ENCODE results near the gene TBC1D22A.

The TBC1D22A gene

GRCh38 chr22:47065756-47066615 lies 303.5 kb downstream of the TBC1D22A start:
- H3K27ac Mint-ChIP-seq, result no peak overlapping the region
- H3K36me3 Mint-ChIP-seq (ENCODE audit: low read depth), result peaks cover 82% of the 10 kb centered on the region
- no peaks in the 10 kb centered on the region for H3K27me3 Mint-ChIP-seq
- H3K4me1 Mint-ChIP-seq (ENCODE audit: low read depth), result peaks cover 16% of the 10 kb centered on the region
- H3K4me3 Mint-ChIP-seq, result no peak overlapping the region
- H3K9me3 Mint-ChIP-seq, result no peaks in the 10 kb centered on the region
- intact Hi-C loops (cut with micrococcal nuclease), result no loop called here

DNA sequence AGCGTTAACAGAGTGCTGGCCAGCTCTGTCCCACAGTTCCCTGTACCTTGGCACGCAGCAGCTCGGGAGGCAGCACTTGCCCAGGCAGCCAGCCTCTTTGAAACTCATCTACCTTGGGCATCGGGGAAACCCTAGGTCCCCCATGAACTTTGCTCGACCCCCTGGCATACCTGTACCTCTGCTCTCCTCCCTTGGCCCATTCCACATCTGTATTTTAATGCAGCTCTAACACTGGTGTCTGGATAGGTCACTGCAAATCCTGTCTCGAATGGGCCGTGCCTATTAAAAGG lies 304.1 kb downstream of the TBC1D22A start:
- H3K27ac Mint-ChIP-seq, result no peak overlapping the region
- H3K27me3 Mint-ChIP-seq, result no peaks in the 10 kb centered on the region
- H3K36me3 Mint-ChIP-seq (ENCODE audit: low read depth), result peaks cover 76% of the 10 kb centered on the region
- no peak overlapping the region for H3K4me3 Mint-ChIP-seq
- intact Hi-C loops (cut with micrococcal nuclease), result no loop called here
- H3K4me1 Mint-ChIP-seq (ENCODE audit: low read depth), result peaks cover 21% of the 10 kb centered on the region
- H3K9me3 Mint-ChIP-seq, result no peaks in the 10 kb centered on the region

GRCh38 chr22:47067321-47067890 lies 305.0 kb downstream of the TBC1D22A start:
- intact Hi-C loops (cut with micrococcal nuclease), result no loop called here
- no peak overlapping the region for H3K4me3 Mint-ChIP-seq
- H3K9me3 Mint-ChIP-seq, result no peaks in the 10 kb centered on the region
- no peak overlapping the region for H3K27ac Mint-ChIP-seq
- H3K4me1 Mint-ChIP-seq (ENCODE audit: low read depth), result peaks cover 24% of the 10 kb centered on the region
- H3K36me3 Mint-ChIP-seq (ENCODE audit: low read depth), result peaks cover 76% of the 10 kb centered on the region
- H3K27me3 Mint-ChIP-seq, result no peaks in the 10 kb centered on the region

DNA sequence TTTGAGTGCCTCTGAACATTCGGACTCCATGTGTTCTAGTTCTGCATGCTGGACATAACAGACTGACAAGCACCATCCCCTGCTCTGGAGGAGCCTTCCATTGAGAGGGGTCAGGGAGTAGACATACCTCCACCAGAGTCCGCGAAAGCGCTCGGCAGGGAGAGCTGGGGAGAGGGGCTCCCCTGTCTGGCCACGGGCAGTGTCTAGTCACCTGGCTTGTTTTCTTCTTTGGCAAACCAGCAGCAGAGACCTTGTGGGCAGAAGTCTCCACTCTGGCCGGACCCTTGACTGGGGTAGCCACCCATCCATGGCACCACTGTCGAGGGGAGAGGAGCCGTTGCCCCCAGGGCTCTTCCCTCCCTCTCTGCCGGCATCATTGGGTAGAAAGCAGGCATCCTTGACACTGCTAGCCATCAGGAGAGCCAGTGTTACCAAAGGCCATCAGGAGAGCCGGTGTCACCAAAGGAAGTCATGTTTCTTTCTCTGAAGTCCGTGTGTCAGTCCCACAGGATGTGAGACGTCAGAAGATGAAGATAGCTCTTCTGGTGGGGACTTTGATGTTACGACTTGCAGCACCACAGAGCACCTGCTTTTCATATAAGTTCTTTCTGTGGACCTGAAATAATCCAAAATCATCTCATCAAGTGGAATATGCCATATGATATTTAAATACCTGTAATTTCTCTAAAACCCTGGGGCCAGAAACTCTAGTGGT lies 305.6 kb downstream of the TBC1D22A start:
- Mint-ChIP-seq H3K4me1 (ENCODE audit: low read depth) (peaks cover 29% of the 10 kb centered on the region), H3K27me3 (no peaks in the 10 kb centered on the region), H3K27ac (no peak overlapping the region), H3K36me3 (ENCODE audit: low read depth) (peaks cover 76% of the 10 kb centered on the region), H3K9me3 (no peaks in the 10 kb centered on the region), H3K4me3 (no peak overlapping the region)
- intact Hi-C loops (cut with micrococcal nuclease), result no loop called here

DNA sequence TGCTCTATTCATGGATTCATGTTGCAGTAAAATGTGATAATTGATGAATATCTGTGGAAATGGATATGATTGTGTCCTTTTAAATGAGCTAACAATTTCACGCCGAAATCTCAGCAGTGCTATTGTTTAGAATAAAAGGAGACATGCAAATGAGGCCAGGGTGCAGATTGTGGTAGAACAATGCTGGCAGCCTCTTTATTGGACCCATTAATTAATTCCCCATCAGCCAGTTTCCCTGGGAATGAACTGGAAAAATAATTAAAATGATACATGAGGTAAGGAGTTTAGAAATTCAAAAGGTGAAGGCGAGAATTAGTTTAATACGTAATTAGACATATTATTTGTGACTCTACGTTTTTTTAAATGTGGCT lies 306.2 kb downstream of the TBC1D22A start:
- no peak overlapping the region for H3K27ac Mint-ChIP-seq
- no peaks in the 10 kb centered on the region for H3K9me3 Mint-ChIP-seq
- H3K27me3 Mint-ChIP-seq, result no peaks in the 10 kb centered on the region
- H3K4me3 Mint-ChIP-seq, result no peak overlapping the region
- intact Hi-C loops (cut with micrococcal nuclease), result no loop called here
- peaks cover 29% of the 10 kb centered on the region for H3K4me1 Mint-ChIP-seq (ENCODE audit: low read depth)
- H3K36me3 Mint-ChIP-seq (ENCODE audit: low read depth), result peaks cover 76% of the 10 kb centered on the region

DNA sequence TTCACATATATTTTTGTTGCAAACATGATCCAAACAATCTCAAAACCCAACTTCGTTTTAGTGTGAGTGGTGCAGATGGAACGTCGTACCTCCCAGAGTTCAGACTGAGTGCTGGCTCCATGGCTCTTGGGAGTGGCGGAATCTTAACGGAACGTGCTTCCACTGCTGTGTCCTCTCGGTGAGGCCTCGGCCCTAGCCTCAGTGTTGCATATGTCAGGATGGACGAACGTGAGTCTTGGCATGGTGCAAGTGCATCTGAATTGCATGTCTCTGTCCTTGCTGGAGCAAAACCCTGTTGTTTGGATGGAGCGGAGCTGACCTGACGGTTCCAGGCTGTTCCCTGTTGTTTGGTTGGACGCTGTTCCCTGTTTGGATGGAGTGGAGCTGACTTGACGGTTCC lies 306.8 kb downstream of the TBC1D22A start:
- H3K27me3 Mint-ChIP-seq, result no peaks in the 10 kb centered on the region
- peaks cover 76% of the 10 kb centered on the region for H3K36me3 Mint-ChIP-seq (ENCODE audit: low read depth)
- peaks cover 5% of the 10 kb centered on the region for H3K9me3 Mint-ChIP-seq
- intact Hi-C loops (cut with micrococcal nuclease), result no loop called here
- no peak overlapping the region for H3K4me3 Mint-ChIP-seq
- no peak overlapping the region for H3K27ac Mint-ChIP-seq
- peaks cover 29% of the 10 kb centered on the region for H3K4me1 Mint-ChIP-seq (ENCODE audit: low read depth)

GRCh38 chr22:47071078-47071806 lies 308.8 kb downstream of the TBC1D22A start:
- peaks cover 25% of the 10 kb centered on the region for H3K9me3 Mint-ChIP-seq
- H3K27ac Mint-ChIP-seq, result no peak overlapping the region
- no peak overlapping the region for H3K4me3 Mint-ChIP-seq
- H3K4me1 Mint-ChIP-seq (ENCODE audit: low read depth), result peaks cover 29% of the 10 kb centered on the region
- no peaks in the 10 kb centered on the region for H3K27me3 Mint-ChIP-seq
- H3K36me3 Mint-ChIP-seq (ENCODE audit: low read depth), result peaks cover 78% of the 10 kb centered on the region
- intact Hi-C loops (cut with micrococcal nuclease), result no loop called here

GRCh38 chr22:47071807-47072641 lies 309.6 kb downstream of the TBC1D22A start:
- Mint-ChIP-seq H3K27me3 (no peaks in the 10 kb centered on the region), H3K4me1 (ENCODE audit: low read depth) (peaks cover 29% of the 10 kb centered on the region), H3K36me3 (ENCODE audit: low read depth) (peaks cover 78% of the 10 kb centered on the region), H3K4me3 (no peak overlapping the region), H3K9me3 (peaks cover 32% of the 10 kb centered on the region), H3K27ac (no peak overlapping the region)
- intact Hi-C loops (cut with micrococcal nuclease), result no loop called here

- Mint-ChIP-seq H3K27ac (no peak overlapping the region), H3K4me3 (no peak overlapping the region), H3K4me1 (ENCODE audit: low read depth) (peaks cover 29% of the 10 kb centered on the region), H3K36me3 (ENCODE audit: low read depth) (peaks cover 78% of the 10 kb centered on the region), H3K27me3 (no peaks in the 10 kb centered on the region), H3K9me3 (peaks cover 38% of the 10 kb centered on the region)
- intact Hi-C loops (cut with micrococcal nuclease), result no loop called here
Measured at GRCh38 chr22:47072642-47072967, 310.2 kb downstream of the TBC1D22A start.

DNA sequence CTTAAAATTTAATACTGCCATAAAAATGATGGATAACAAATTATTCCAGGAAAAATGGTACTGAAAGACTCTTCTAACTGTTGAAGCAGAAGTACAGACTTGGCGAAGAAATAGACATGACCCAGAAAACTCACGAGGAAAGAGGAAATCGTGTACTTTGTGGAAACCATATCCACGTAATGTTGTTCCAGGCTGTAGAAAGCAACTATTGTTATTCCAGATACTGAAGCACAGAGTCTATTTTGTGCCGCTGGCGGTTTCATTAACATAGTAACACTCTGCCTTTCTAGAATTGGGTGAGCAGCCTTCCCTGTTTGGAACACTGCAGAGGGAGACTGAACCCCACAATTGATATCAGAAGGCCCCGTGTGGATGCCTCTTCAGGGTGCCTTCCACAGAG lies 310.6 kb downstream of the TBC1D22A start:
- Mint-ChIP-seq H3K27me3 (no peaks in the 10 kb centered on the region), H3K4me3 (no peak overlapping the region), H3K4me1 (ENCODE audit: low read depth) (peaks cover 29% of the 10 kb centered on the region), H3K36me3 (ENCODE audit: low read depth) (peaks cover 78% of the 10 kb centered on the region), H3K9me3 (peaks cover 42% of the 10 kb centered on the region), H3K27ac (no peak overlapping the region)
- intact Hi-C loops (cut with micrococcal nuclease), result no loop called here

DNA sequence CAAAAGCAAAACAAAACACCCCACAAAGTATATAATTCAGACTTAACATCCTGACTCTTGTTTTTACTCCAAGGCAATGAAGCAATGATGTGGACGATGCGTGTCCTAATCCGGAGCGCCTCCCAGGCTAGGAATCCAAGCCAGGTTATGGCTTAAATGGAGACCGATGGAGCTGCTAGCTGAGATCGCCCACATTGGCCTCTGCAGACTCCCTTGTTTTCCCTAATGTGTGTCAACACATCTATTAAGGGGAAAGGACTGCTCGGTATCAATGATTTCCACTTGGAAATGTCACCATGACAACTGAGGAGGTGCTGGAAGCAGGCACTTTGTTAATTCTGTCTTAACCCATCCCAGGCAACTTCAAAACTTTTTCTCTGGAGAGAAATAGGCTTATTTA lies 311.7 kb downstream of the TBC1D22A start:
- intact Hi-C loops (cut with micrococcal nuclease), result no loop called here

DNA sequence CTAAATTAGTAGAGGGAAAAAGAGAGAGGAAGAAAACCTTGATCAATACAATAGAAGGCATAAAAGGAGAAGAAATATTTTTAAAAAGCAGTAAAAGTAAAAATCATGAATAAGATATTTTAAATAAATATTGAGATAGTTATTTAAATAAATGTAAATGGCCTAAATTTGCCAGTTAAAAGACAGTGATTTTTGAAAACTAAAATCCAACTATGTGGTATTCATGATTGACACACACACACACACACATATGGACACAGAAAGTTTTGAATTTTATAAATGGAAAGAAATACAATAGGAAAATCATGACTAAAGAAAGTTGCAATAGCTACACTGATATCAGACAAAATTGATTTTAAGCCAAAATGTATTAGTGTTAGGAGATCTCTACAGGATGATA lies 313.1 kb downstream of the TBC1D22A start:
- H3K27ac Mint-ChIP-seq, result no peak overlapping the region
- intact Hi-C loops (cut with micrococcal nuclease), result no loop called here
- H3K36me3 Mint-ChIP-seq (ENCODE audit: low read depth), result peaks cover 76% of the 10 kb centered on the region
- H3K9me3 Mint-ChIP-seq, result peaks cover 51% of the 10 kb centered on the region
- no peak overlapping the region for H3K4me3 Mint-ChIP-seq
- no peaks in the 10 kb centered on the region for H3K27me3 Mint-ChIP-seq
- H3K4me1 Mint-ChIP-seq (ENCODE audit: low read depth), result peaks cover 15% of the 10 kb centered on the region

More for the DNA sequence above, 311.7 kb downstream of the TBC1D22A start:
- Mint-ChIP-seq H3K27me3 (no peaks in the 10 kb centered on the region), H3K9me3 (peaks cover 43% of the 10 kb centered on the region), H3K27ac (no peak overlapping the region), H3K4me3 (no peak overlapping the region), H3K4me1 (ENCODE audit: low read depth) (peaks cover 29% of the 10 kb centered on the region), H3K36me3 (ENCODE audit: low read depth) (peaks cover 77% of the 10 kb centered on the region)

- no peaks in the 10 kb centered on the region for H3K27me3 Mint-ChIP-seq
- peaks cover 74% of the 10 kb centered on the region for H3K36me3 Mint-ChIP-seq (ENCODE audit: low read depth)
- peaks cover 51% of the 10 kb centered on the region for H3K9me3 Mint-ChIP-seq
- intact Hi-C loops (cut with micrococcal nuclease), result no loop called here
- peaks cover 6% of the 10 kb centered on the region for H3K4me1 Mint-ChIP-seq (ENCODE audit: low read depth)
- no peak overlapping the region for H3K27ac Mint-ChIP-seq
- H3K4me3 Mint-ChIP-seq, result no peak overlapping the region
Measured at GRCh38 chr22:47076758-47077157, 314.3 kb downstream of the TBC1D22A start.
